Measurements from ENCODE around the gene TNFSF9. TPM values are rescaled to one million over a fixed set of nuclear protein-coding genes. Genes with fewer than 3 reads are reported as not detected.
"Not testable (repeated sequence)": the region's sequence is repeated elsewhere in the genome, so short reads cannot be mapped to it uniquely, and the experiment has no call there.

Gene TNFSF9
- polyA plus RNA-seq, 2 of the 4 experiments (the other 2 are of a cell fraction): 6.3 to 15.9 TPM

DNA sequence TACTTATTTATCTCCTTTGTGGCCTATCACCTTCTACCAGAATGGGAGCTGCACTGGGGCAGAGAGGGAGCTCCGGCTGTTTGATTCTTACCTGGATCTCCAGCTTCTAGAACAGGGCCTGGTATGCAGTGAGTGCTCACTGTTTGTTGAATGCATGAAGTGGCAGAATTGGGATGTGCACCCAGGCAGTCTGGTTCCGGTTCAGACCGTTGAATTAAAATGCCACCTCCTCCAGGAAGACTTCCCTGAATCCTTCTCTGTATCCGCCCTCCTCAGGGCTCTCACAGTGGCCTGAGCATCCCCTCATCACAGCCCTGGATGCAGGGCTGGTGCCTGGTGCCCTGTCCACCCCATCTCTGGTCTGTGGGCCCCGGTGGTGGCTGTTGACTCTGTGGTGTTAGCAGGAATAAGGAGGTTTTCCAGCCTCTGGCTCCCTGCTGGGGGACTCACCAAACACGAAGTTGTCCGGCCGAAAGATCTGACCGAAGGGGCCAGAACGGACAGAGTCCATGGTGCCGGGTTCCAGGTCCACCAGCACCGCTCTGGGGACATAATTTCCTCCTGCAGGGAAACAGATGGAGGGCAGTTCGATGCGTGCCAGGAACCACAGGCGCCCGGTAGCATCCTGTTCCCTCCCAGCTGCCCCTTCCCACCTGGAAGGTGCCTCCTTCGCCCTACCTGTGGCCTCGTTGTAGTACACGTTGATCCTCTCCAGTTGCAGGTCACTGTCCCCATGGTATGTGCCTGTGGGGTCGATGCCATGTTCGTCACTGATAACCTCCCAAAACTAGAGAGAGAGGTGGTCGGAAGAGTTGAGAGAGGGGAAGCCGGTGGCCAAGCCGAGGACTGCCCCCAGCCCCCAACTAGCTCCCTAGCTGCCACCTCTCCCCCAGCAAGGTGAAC, 29.7 kb upstream of the TNFSF9 start:
- H3K27ac ChIP-seq: peak overlapping the region in 1 of 2 experiments; percentile 94; a peak in 4 of 6 replicates
- no peaks in the 10 kb centered on the region for H3K9me3 ChIP-seq
- ATAC-seq (no peak), DNase-seq (ENCODE audit: low read depth in 1 of 2, low spot score in 1 of 2) (no peak), FAIRE-seq (no peak)
- 89% methylated on average over 16 of the region's 24 CpGs for WGBS (ENCODE audit: missing lambda C conversion rate)
- peak overlapping the region; percentile 98 for H3K4me2 ChIP-seq
- ChIA-PET CTCF (interaction anchor here (0.6 to 2.0 kb wide), 4 partner anchors 16 to 51 kb away, joined by 3 to 8 read pairs (median 3); partner anchors contain the start of gene DENND1C), POLR2A (interaction anchor here (0.6 kb wide), 1 partner anchor 10 kb away, joined by 4 read pairs; no protein-coding TSS in a partner anchor)
- H3K4me1 ChIP-seq: peaks cover 5% of the 10 kb centered on the region; the same call in 2 of the 3 replicates
- TF ChIP-seq ZFP36 (IDR thresholded peaks at IDR 0.05; ENCODE audit: borderline replicate concordance, partially characterized antibody) (peak; percentile 86), RNF2 (IDR thresholded peaks at IDR 0.05; ENCODE audit: borderline replicate concordance, low read depth) (no peak)
- H3K4me3 ChIP-seq: peak overlapping the region; percentile 81

DNA sequence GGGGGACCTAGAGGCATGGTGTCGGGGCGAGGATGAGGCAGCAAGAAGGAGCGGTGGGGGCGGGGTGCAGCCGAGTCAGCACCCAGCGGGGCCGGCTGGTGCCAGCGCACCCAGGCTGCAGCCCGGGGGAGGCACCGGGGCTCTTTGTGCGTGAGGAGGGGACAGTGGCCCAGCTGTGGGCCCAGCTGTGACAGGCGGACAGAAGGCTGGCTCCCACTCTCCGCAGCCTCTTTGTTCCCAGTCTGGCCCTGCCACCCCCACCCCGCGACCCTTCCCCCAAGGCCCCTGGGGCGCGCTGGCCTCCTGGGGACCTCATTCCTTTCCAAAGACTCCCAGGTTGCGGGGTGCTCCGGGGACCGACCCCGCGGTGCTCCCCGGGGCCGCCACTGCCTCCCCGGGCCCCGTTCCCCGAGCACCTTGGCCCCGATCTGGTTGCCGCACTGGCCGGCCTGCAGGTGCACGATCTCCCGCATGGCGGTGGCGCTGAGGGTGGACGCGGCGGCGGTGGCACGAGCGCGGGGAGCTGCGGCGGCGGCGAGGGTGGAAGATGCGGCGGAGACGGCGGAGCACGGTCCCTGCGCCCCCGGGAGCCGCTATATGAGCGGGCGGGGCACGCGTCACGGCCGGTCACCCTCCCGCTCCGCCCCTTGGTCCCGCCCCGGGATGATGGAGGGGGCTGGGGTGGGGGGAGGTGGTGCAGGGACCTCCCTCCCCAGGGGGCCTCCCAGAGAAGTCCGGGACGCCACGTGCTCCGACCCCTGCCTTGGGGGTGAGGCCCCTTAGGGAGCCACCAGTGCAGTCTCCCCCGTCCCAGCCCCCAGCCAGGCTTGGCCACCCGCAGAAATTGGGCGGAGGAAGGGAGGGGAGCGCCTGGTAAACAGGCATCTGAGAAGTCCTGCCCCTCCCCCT, 28.8 kb upstream of the TNFSF9 start, which contains the start of gene TUBB4A:
Gene TUBB4A (minus strand): TSS at position 570 of the 909 bp plus-strand sequence. CDS start 97 bp downstream, at position 473.
- ATAC-seq (peak; percentile 74 to 80; a peak in 5 of 6 replicates), DNase-seq (ENCODE audit: low read depth in 1 of 2, low spot score in 1 of 2) (peak in 1 of 2 experiments; percentile 54), FAIRE-seq (no peak)
- ChIA-PET CTCF (interaction anchor here (0.6 to 1.3 kb wide), 3 partner anchors 21 to 50 kb away, joined by 3 read pairs; partner anchors contain the start of gene DENND1C), POLR2A (no interaction called here)
- peak within 1 kb of the TSS; percentile 98 for H3K4me2 ChIP-seq
- 30% methylated on average over 6 of the region's 71 CpGs for WGBS (ENCODE audit: missing lambda C conversion rate)
- peak within 1 kb of the TSS; percentile 79 to 94 for H3K27ac ChIP-seq
- TF ChIP-seq POLR2A (IDR thresholded peaks at IDR 0.05; ENCODE audit: low read length) (peak; percentile 28; the same call in 1 of the 2 replicates), FOXS1 (CRISPR knock-in tag; IDR thresholded peaks at IDR 0.05) (no peak), RNF2 (IDR thresholded peaks at IDR 0.05; ENCODE audit: borderline replicate concordance, low read depth) (no peak), PHF8 (IDR thresholded peaks at IDR 0.05; ENCODE audit: borderline replicate concordance, low read depth) (peak; percentile 62; the same call in 1 of the 2 replicates)
- H3K4me1 ChIP-seq: peaks cover 5% of the 10 kb centered on the region; the same call in 2 of the 3 replicates
- H3K9me3 ChIP-seq: no peaks in the 10 kb centered on the region
- peak within 1 kb of the TSS; percentile 81 for H3K4me3 ChIP-seq

DNA sequence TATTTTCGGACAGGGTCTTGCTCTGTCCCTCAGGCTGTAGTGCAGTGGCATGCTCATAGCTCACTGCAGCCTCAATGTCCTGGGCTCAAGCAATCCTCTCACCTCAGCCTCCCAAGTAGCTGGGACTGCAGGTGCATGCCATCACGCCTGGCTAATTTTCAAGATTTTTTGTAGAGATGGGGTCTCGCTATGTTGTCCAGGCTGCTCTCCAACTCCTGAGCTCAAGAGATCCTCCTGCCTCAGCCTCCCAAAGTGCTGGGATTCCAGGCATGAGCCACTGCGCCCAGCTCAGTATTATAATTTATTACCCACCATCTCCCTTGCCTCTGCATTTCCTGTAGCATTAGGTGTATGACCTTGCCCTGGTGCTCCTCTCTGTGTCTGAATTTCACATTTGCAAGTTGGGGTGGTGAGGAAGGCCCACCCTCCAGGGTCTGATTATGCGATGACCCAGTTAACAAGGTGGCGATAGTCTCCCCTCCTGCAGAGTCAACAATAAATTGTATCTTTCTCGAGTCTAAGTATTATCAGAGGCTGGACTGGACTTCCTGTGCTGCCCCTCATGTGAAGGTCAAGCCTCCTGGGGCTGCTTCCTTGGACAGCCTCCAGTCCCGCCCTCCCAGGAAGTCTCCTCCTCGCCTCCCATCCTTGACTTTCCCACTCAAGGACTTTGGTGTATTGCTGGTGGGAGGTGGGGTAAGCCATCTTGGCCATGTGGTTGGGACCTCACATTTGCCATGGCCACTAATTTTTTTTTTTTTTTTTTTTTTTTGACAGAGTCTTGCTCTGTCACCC, 27.2 kb upstream of the TNFSF9 start:
- POLR2A ChIA-PET: no interaction called here
- no peak for FAIRE-seq
- ATAC-seq: no peak
- Histone ChIP-seq H3K27ac (no peak overlapping the region), H3K4me1 (peaks cover 5% of the 10 kb centered on the region; the same call in 2 of the 3 replicates), H3K4me2 (no peak overlapping the region), H3K4me3 (no peak overlapping the region), H3K9me3 (no peaks in the 10 kb centered on the region)
- TF ChIP-seq SMC3 (IDR thresholded peaks at IDR 0.05) (no peak), POLR2A (IDR thresholded peaks at IDR 0.05; ENCODE audit: low read length) (no peak), ZFP36 (IDR thresholded peaks at IDR 0.05; ENCODE audit: borderline replicate concordance, partially characterized antibody) (no peak), FOSB (CRISPR knock-in tag; IDR thresholded peaks at IDR 0.05) (no peak), RARB (CRISPR knock-in tag; IDR thresholded peaks at IDR 0.05) (no peak)
- TF ChIP-seq, protein P1, sequence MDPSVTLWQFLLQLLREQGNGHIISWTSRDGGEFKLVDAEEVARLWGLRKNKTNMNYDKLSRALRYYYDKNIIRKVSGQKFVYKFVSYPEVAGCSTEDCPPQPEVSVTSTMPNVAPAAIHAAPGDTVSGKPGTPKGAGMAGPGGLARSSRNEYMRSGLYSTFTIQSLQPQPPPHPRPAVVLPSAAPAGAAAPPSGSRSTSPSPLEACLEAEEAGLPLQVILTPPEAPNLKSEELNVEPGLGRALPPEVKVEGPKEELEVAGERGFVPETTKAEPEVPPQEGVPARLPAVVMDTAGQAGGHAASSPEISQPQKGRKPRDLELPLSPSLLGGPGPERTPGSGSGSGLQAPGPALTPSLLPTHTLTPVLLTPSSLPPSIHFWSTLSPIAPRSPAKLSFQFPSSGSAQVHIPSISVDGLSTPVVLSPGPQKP (IDR thresholded peaks at IDR 0.05; ENCODE audit: low read depth, low read length): no peak
- WGBS (ENCODE audit: missing lambda C conversion rate): 85% methylated on average over 9 of the region's 9 CpGs
- CTCF ChIA-PET: interaction anchor here (0.7 to 1.6 kb wide), 4 partner anchors 13 to 303 kb away, joined by 3 to 5 read pairs (median 3); partner anchors contain the start of gene DENND1C
- DNase-seq (ENCODE audit: low read depth in 1 of 2, low spot score in 1 of 2): no peak

DNA sequence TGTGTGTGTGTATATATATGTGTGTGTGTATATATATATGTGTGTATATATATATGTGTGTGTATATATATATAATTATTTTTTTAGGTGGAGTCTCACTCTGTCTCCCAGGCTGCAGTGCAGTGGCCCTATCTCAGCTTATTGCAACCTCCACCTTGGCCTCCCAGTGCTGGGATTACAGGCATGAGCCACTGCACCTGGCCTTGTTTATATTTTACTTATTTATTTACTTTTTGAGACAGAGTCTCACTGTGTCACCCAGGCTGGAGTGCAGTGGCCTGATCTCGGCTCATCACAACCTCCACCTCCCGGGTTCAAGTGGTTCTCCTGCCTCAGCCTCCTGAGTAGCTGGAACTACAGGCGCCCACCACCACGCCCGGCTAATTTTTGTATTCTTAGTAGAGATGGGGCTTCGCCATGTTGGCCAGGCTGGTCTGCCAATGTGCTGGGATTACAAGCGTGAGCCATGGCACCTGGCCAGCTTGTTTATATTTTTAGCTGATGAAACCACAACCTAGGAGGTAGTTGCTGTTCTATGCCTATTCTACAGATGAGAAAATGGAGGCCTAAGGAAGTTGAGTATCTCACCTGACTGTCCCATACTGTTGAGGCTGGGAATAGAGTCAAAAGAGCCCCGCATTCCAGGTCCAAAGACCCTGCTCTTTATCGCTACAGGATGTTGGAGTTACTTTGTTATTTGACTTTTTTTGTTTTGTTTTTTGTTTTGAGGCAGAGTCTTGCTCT, 22.6 kb upstream of the TNFSF9 start:
- H3K27ac ChIP-seq; DNase-seq (ENCODE audit: low read depth in 1 of 2, low spot score in 1 of 2); POLR2A ChIA-PET; ATAC-seq; FAIRE-seq; H3K4me1 ChIP-seq; H3K4me3 ChIP-seq; H3K4me2 ChIP-seq; H3K9me3 ChIP-seq: not testable (repeated sequence)
- CTCF ChIA-PET: interaction anchor here (0.7 to 3.0 kb wide), 3 partner anchors 9 to 360 kb away, joined by 3 to 10 read pairs (median 3); no protein-coding TSS in a partner anchor
- WGBS (ENCODE audit: missing lambda C conversion rate): 82% methylated on average over 9 of the region's 9 CpGs
